Prostate gland (tissue), 2 donors: ENCODE measurements around the gene OSBPL3. TPM values are rescaled to one million over a fixed set of nuclear protein-coding genes. Genes with fewer than 3 reads are reported as not detected.

Source experiments
- DNase-seq: peaks from one replicate; pipeline ENCODE4 v3.0.0-alpha.2; 2019; ENCODE audit warnings: low spot score
- H3K27ac ChIP-seq, 2 donors: fragments of 200-600 bp; sonication (generic); 2 replicates each; pipeline ENCODE4 v1.5.1; 2017 to 2019
- H3K27me3 ChIP-seq: fragments of 200-600 bp; sonication (generic); replicated peaks from 2 replicates; pipeline ENCODE4 v1.5.1; 2019; ENCODE audit not compliant: insufficient read depth
- H3K36me3 ChIP-seq, 2 donors: fragments of 200-600 bp; sonication (generic); 1 replicate in 1 of 2; 2 replicates in 1 of 2; pipeline versions ENCODE4 v1.5.1 to v1.8.1; 2017 to 2019
- H3K4me1 ChIP-seq: fragments of 200-600 bp; sonication (generic); replicated peaks from 2 replicates; pipeline ENCODE4 v1.5.1; 2019
- H3K4me3 ChIP-seq, 2 donors: fragments of 200-600 bp; sonication (generic); 2 replicates each; pipeline ENCODE4 v1.5.1; 2017 to 2019
- H3K9me3 ChIP-seq: fragments of 200-600 bp; sonication (generic); 2 replicates; pipeline ENCODE4 v1.5.1; 2017
- CTCF ChIP-seq, 4 experiments: fragments of 200-600 bp in 2 of 4; fragments of 450-650 bp in 2 of 4; sonication (generic) in 2 of 4; IDR thresholded peaks; 1 replicate in 3 of 4; 2 replicates in 1 of 4; pipeline ENCODE4 v1.5.1; 2016 to 2019; ENCODE audit warnings: antibody characterized with exemption in 4 of 4, mild to moderate bottlenecking in 2 of 4, moderate library complexity in 2 of 4
- POLR2A ChIP-seq: fragments of 450-650 bp; IDR thresholded peaks from one replicate; pipeline ENCODE4 v1.6.1; 2016; ENCODE audit warnings: antibody characterized with exemption, mild to moderate bottlenecking
- POLR2AphosphoS5 ChIP-seq: sonication (generic); formaldehyde crosslinking; IDR thresholded peaks from one replicate; pipeline ENCODE4 v1.6.1; 2017; ENCODE audit warnings: antibody characterized with exemption
- WGBS: methylation state at CpG from one replicate; pipeline ENCODE4 v1.1.5; 2018; 5-methylcytosine and 5-hydroxymethylcytosine counted together
- intact Hi-C: fragments of 100-400 bp; cut with DNase I; formaldehyde crosslinking; loops from one replicate; pipeline ENCODE4 v1.14.2; 2022
- total RNA-seq, 2 donors: library from RNA; depleted of rRNA; stranded (reverse); fragments of >200 nt; gene quantifications; one replicate each; pipeline ENCODE4 v1.1.0, GENCODE V29; 2016

The OSBPL3 gene
- total RNA-seq, 2 donors from 2014 or later, result 3.1 to 6.3 TPM

- 81% methylated on average over 4 of the region's 4 CpGs for WGBS
Measured at GRCh38 chr7:24975644-24976260, 4.2 kb downstream of the OSBPL3 start.

GRCh38 chr7:24975172-24975571 lies 4.8 kb downstream of the OSBPL3 start:
- Histone ChIP-seq H3K9me3 (no peaks in the 10 kb centered on the region), H3K27me3 (no peaks in the 10 kb centered on the region), H3K27ac (no peak overlapping the region), H3K36me3 (no peaks in the 10 kb centered on the region), H3K4me3 (no peak overlapping the region), H3K4me1 (no peaks in the 10 kb centered on the region)
- 93% methylated on average over 3 of the region's 3 CpGs for WGBS
- intact Hi-C loops, result no loop called here
- no peak for DNase-seq
- no peak for TF ChIP-seq CTCF (IDR thresholded peaks at IDR 0.05)
- no peak for TF ChIP-seq POLR2AphosphoS5
- TF ChIP-seq POLR2A, result no peak

More at GRCh38 chr7:24975644-24976260, 4.2 kb downstream of the OSBPL3 start:
- no peak for DNase-seq
- TF ChIP-seq CTCF (IDR thresholded peaks at IDR 0.05) (no peak), POLR2A (no peak), POLR2AphosphoS5 (no peak)
- Histone ChIP-seq H3K9me3 (no peaks in the 10 kb centered on the region), H3K4me1 (no peaks in the 10 kb centered on the region), H3K27me3 (no peaks in the 10 kb centered on the region), H3K4me3 (no peak overlapping the region), H3K36me3 (no peaks in the 10 kb centered on the region), H3K27ac (no peak overlapping the region)
- intact Hi-C loops, result no loop called here

- no peaks in the 10 kb centered on the region for H3K4me1 ChIP-seq
- H3K27me3 ChIP-seq, result no peaks in the 10 kb centered on the region
- no peak overlapping the region for H3K27ac ChIP-seq
- no peak for DNase-seq
- TF ChIP-seq POLR2AphosphoS5 (no peak), CTCF (IDR thresholded peaks at IDR 0.05) (no peak), POLR2A (no peak)
- intact Hi-C loops, result no loop called here
- H3K9me3 ChIP-seq, result no peaks in the 10 kb centered on the region
- 84% methylated on average over 15 of the region's 15 CpGs for WGBS
- H3K36me3 ChIP-seq, result no peaks in the 10 kb centered on the region
- H3K4me3 ChIP-seq, result no peak overlapping the region
Measured at GRCh38 chr7:24974026-24974832, 5.7 kb downstream of the OSBPL3 start.

- DNase-seq, result no peak
- no peak overlapping the region for H3K4me3 ChIP-seq
- TF ChIP-seq CTCF (IDR thresholded peaks at IDR 0.05) (no peak), POLR2AphosphoS5 (no peak), POLR2A (no peak)
- H3K27ac ChIP-seq, result no peak overlapping the region
- intact Hi-C loops, result no loop called here
- no peaks in the 10 kb centered on the region for H3K4me1 ChIP-seq
- H3K9me3 ChIP-seq, result no peaks in the 10 kb centered on the region
- H3K27me3 ChIP-seq, result no peaks in the 10 kb centered on the region
- H3K36me3 ChIP-seq, result no peaks in the 10 kb centered on the region
Measured at GRCh38 chr7:24972991-24973390, 7.0 kb downstream of the OSBPL3 start.

- 52% methylated on average over 1 of the region's 1 CpG for WGBS
- intact Hi-C loops, result no loop called here
- Histone ChIP-seq H3K36me3 (no peaks in the 10 kb centered on the region), H3K4me1 (no peaks in the 10 kb centered on the region), H3K9me3 (no peaks in the 10 kb centered on the region), H3K27me3 (no peaks in the 10 kb centered on the region), H3K27ac (no peak overlapping the region), H3K4me3 (no peak overlapping the region)
- DNase-seq, result no peak
- TF ChIP-seq POLR2AphosphoS5, result no peak
- TF ChIP-seq POLR2A, result no peak
- TF ChIP-seq CTCF (IDR thresholded peaks at IDR 0.05), result no peak
Measured at GRCh38 chr7:24972166-24972477, 7.9 kb downstream of the OSBPL3 start.
